HG03095 (cell line): ENCODE results near the gene TNC.

Experiments
- ATAC-seq: cut with Tn5 transposase; IDR thresholded peaks from one replicate; pipeline ENCODE4 v1.9.1; 2021; ENCODE audit warnings: moderate library complexity; ENCODE audit not compliant: unreplicated experiment

The TNC gene

DNA sequence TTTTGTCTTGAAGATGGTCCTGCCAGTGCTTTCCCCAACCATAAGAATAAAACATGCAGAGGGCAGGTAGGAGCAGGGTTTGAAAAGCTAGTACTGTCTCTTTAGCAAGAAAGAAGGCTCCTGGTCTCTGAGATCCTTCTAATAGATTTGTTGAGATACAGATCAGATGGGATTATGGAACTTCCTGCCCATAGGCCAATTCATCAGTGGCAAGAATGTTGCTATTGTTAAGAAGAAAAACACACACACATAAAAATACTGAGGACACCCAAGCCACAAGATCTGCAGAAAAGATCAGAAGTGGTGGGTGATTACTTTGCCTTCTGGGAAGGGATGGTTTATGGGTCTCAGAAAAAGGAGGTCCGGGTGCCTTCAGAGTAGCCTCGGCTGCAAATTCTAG, 59.8 kb downstream of the TNC start:
- no peak for ATAC-seq

- no peak for ATAC-seq
These were observed 60.4 kb downstream of the TNC start for GRCh38 chr9:115057559-115057958.

GRCh38 chr9:115050002-115050490, 67.9 kb downstream of the TNC start:
- no peak for ATAC-seq

DNA sequence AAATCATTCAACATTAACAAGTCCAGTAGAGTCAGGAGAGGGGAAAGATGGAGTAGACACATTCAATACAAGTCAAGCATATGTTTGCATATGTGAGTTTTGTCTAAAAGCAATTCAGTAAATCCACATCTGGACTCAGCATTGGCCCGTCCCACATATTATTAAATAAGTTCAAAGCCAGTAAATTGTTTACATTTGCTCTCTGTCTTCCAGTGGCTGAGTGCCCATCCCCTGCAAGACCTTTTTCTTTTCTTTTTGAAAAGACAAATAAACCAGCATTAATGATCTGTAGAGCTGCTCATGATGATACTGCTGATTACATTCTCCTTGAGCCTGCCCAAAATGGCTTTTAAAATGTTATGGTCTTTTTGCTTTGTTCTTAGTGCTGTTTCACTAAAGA, 71.1 kb downstream of the TNC start:
- ATAC-seq, result no peak

- no peak for ATAC-seq
These were observed 71.8 kb downstream of the TNC start for GRCh38 chr9:115046199-115046598.

DNA sequence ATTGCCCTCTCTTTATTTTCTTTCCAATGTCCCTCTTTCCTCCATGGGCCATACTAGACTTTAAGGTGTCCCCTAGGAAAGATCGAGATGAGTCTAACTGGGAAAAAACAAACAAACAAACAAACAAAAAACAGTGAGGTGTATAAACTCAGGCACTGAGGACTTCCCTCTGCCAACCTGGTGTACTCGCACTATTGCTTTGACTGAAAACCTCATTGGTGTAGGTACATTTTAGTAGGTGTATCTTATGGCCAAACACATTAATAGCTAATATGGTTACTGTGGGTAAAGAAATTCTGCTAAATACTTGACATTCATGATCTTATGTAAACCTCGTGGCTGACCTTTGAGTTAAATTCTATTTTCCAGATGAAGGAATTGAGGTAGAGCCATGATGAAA, 74.3 kb downstream of the TNC start:
- no peak for ATAC-seq

- ATAC-seq, result no peak
These were observed 75.0 kb downstream of the TNC start for GRCh38 chr9:115042781-115043509.

DNA sequence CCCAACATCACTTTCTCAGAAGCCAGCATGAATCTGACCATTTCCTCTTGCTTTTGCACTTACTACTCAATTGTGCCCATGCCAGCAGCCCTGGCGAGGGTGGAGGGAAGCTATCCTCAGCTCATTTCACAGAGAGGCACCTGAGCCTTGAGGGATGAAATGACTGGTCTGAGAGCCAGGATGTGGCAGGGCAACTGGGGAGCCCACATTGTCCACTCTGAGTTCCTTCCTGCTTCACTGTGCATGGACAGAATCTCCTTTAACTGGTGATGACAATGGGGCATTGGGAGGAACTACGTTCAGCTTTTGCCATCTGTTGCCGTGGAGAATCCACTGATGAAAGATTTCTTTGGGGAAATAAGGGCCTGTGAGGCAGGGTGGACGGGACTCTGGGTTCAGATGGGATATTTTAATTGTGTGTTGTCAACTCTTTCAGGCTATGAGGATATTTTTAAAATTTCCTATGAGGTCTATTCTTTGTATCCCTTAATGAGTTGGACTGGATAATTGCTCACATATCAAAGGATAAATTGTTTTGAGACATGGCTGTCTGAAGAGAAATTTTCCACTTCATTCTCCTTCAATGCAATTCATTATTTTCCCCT, 78.3 kb downstream of the TNC start:
- no peak for ATAC-seq

DNA sequence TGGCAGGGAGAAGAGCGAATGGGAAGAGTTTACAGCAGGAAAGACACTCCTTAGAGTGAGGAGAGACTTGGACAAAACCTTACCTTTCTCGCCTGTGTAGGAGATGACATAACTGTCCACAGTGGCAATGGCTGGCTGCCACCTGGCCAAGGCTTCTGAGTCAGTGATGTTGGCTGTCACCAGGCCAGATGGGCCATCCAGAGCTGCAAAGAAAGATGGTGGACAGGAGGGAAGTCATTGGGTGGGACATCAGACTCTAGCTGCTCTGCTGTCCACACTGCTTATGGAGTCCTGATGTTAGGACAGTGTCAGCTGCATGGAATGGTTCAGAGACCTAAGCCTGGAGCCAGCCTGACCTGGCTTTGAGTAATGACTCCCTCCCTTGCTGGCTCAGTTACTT, 79.8 kb downstream of the TNC start:
- ATAC-seq, result no peak

GRCh38 chr9:115036691-115037090, 81.3 kb downstream of the TNC start:
- no peak for ATAC-seq

GRCh38 chr9:115035841-115036612, 81.9 kb downstream of the TNC start:
- ATAC-seq, result peak; percentile 95

DNA sequence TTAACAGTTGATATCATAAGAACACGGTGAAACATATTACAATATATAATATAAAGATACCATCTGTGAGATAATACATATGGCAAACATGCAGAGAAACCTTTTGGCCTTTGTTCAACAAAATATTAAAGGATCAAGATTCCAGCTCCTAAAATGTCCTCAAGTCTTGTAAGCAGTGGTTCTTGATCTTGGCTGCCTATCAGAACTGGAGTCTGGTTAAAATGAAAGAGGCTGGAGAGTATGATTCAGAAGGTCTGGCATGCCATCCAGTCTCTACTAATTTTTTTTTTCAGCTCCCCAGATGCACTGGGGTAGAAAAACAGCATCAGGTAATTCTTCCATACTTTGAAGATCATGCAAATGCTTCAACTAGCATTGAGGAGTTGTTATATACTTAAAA, 83.2 kb downstream of the TNC start:
- ATAC-seq, result no peak

DNA sequence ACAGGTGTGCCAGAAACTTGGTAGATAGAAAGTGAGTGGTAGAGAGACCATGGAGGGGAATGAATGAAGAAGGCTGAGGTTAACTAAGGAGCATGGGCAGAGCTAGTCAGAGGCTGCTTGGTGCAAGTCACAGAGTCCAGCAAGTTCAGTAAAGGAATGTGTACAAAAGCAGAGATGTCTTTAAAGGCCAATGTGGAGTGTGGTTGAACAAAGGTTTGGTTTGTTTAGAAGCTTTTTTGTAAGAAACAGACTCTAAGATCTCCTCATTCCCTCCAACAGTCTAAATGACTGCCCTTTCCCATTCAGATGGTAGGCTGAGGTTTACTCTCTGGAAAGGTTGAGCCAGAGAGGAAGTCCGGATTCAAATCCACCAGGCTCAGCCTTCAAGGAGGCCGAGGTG, 84.2 kb downstream of the TNC start:
- no peak for ATAC-seq

GRCh38 chr9:115032296-115032695, 85.7 kb downstream of the TNC start:
- no peak for ATAC-seq

- ATAC-seq, result no peak
These were observed 88.0 kb downstream of the TNC start for GRCh38 chr9:115030006-115030405.

- ATAC-seq, result no peak
These were observed 92.2 kb downstream of the TNC start for GRCh38 chr9:115025721-115026120.

- no peak for ATAC-seq
These were observed 92.9 kb downstream of the TNC start for GRCh38 chr9:115024925-115025535.

GRCh38 chr9:115022760-115023434, 95.1 kb downstream of the TNC start:
- ATAC-seq, result no peak

DNA sequence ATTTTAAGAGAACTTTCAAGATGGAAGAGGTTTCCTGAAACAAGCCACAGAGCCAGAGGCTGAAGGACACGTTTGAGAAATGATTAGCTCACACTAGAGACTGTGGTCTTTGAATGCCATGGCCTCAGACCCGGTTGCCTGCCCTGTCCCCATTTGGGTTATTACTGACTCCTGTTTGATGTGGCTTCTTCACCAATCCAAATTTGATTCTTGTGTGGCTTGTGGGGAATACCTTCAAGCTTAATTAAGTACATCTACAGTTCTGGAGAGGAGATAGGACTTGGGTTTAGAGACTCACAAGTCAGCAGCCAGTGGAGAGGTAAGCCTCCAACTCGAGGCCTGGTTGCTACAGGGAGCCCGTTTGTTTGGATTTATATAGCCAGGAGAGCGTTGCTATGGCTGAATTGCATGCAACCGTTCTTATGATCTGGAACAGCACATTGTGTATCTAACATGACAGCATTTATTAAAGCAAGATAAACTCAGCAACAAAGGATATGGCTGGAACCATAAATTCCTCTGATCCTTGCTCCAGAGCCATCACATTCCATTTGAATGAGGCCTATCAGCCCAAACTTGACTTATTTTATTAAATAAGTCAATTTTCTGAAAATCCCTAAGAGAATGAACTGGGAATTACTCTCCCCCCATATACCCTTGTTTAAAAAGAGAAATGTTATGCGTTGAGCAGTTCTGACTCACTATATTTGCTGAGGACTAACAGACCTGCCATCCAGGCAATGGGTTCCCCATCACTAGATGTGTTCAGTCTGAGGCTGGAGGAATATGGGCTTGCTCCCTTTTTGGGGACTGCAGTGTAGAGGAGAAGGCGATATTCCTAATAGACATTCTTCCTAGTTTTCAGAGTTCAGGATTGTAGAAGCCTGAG, 99.2 kb downstream of the TNC start:
- ATAC-seq, result no peak

DNA sequence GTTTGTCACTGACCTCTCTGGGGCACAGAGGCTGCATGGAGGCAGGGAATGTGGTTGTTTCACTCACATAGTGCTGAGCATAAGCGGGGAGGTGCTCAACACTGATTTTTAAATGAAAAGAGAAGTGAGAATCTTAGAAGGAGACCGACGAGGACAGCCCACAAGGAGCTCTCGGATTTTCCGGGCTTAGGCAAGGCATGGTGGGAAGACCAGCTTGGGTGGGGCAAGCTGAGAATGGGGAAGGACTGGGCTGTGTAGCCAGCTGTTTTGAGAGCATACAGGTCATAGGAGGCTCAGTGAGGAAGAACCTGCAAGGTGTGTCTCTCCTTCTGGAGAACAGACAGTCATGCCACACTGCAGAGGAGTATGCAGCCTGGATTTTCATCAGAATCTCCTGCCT, 101.6 kb downstream of the TNC start:
- no peak for ATAC-seq
